Mesenteric fat pad (tissue), 1 donor: Measurements from ENCODE around the gene TJP3. TPM values are rescaled to one million over a fixed set of nuclear protein-coding genes. Genes with fewer than 3 reads are reported as not detected.

ENCODE experiments used
- DNase-seq: peaks from one replicate; pipeline ENCODE4 v3.0.0-alpha.2; 2020; ENCODE audit warnings: low spot score
- total RNA-seq: library from RNA; stranded (reverse); fragmentation: NEBNext Ultra II Directional; extraction: Animal tissue kit (Norgen Biotek cat#: 25700); gene quantifications from one replicate; pipeline ENCODE4 v1.2.1, GENCODE V29; 2021
- donor health status: DM: yes; HTN: yes; CAD: no.

TJP3 gene
- total RNA-seq, 1 donor from 2014 or later, result 0.39 TPM

DNA sequence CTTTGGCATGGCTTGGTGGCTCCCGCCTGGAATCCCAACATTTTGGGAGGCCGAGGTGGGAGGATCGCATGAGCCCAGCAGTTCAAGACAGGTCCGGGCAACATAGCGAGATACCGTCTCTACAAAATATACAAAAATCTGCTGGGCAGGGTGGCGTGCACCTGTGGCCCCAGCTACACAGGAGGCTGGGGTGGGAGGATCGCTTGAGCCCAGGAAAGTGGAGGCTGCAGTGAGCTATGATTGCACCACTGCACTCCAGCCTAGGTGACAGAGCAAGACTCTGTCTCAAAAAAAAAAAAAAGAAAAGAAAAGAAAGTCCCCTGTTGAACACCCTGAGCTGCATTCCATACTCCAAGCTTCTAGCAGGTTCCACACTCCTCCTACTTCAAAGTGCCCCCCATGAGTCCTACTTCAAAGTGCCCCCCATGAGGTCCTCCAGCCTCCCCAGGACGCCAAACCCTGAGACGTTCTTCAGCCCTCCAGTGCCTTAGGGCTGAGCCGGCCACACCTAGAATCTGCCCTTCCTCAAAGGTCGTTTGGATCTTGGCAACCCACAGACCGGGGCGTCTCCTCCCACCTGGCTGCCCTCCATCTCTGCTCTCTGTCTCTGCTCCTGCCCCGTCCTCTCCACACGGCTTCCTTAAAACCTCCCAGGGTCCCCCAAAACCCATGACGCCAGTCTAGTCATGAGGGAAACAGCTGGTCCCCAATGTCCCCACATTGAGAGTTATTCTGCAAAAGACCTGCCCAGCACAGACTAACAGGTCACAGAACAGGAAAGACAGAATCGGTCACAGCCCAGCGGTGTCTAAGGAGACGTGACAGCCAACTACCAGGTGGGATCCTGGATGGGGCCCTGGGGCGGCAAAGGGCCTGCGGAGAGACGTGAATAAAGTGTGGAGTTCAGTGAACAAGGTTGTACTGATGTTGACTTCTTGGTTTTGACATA lies 4.8 kb downstream of the TJP3 start:
- no peak for DNase-seq

- DNase-seq, result no peak
Measured at GRCh38 chr19:3716147-3716668, 8.0 kb downstream of the TJP3 start.

GRCh38 chr19:3719868-3720267 lies 11.7 kb downstream of the TJP3 start:
- no peak for DNase-seq

- DNase-seq, result no peak
Measured at GRCh38 chr19:3720349-3720917, 12.2 kb downstream of the TJP3 start.

DNA sequence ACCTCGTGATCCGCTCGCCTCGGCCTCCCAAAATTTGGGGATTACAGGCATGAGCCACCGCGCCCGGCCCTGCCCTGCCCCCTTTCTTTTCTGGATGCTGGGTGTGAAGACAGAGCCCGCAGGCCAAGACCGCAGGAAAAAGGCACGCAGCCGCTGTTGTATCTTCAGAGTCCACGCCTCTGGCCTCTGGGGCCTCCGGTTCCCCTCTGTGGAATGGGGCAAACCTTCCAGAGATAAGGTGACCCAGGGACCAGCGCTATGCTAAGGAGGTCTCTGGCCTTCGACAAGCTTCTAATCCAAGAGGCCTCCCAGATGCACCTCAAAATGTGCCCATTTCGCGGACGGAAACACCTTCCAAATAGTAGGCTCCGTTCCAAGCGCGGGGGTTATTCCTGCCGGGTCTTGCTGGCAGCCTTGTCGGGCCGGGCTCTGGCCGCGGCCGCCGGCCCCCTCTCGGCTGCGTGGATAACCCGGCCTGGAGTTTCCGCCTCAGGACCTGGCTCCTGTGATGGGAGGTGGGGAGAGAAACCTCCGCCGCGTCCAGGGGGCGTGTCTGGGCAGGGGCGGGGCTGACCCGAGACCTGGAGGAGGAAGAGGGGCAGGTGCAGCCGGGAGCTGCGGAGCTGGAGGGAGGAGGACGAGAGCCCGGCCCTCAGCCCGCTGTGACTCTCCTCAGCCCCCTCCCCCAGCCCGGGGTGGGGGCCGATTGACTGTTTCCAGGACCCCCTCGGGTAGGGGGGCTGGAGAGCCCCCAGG lies 13.1 kb downstream of the TJP3 start:
- DNase-seq, result peak; percentile 95

DNA sequence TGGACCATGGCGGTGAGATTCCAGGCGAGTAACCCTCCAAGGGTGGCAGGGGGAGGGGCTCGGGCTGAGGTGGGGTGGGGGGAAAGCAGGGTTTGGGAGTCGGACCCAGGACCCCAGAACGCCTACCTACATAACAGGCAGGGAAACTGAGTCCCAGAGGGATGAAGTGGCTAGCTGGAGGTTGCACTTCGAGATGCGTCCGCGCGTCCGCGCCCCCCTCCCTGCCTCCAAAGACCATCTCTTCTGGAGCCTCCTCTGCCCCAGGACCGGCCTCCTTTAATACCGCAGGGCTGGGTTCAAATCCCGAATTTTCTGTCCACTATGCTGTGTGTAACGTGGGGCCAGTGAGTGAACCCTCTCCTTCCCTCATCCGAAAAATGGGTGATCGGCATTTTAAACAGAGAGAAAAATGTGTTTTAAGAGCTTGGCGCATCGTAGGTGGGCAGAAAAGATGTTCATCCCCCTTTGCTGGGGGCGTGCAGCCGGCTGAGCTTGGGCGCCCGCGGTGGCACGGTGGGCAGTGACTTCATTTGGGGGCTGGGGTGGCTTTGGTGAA lies 13.8 kb downstream of the TJP3 start:
- DNase-seq, result no peak

DNA sequence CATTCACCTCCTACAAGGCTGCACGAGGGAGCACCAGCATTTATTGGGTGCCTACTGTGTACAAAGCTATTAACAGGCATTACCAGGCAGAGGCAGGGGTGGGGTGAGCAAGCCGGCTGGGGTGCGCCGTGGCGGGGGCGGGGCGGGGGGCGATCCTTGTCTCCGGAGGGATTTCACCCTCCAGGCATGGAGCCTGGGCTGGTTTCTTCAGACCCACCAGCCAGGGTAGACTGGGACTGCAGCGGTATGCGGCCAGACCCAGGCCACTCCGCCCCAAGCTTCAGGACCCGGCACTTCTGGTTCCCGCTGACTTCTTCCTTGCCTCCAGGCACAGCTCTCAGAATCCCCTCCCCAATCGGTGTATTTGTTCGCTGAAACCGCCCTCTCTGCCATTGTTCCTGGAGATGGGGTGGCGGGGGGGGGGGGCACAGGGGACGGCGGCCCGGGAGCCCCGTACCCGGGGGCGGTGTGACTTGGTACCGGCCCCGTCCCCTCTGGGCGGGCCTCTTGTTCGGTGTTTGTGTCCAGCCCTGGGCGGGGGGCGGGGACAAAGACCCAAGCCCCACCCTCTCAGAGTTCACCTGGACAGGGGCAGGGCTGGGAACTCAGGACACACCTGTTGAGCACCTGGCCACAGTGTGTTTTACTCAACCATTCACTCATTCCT lies 14.4 kb downstream of the TJP3 start:
- DNase-seq, result no peak

DNA sequence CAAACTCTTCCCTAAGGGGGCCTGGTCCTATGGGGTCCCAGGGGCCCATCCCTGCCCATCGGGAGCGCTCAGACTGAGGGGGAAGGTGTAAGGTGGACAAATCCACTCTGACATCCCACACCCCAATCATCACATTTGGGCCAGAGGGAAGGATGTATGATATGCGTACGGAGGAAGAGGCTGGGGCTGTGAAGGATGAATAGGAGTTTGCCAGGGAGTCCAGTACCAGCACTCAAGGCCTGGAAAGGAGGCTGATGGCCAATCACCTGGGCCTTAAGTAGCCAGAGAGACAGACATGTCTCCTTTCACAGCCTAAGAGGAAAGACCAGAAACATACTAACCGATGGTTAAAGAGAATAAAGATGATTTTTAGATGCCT lies 14.9 kb downstream of the TJP3 start:
- no peak for DNase-seq

GRCh38 chr19:3723883-3724282 lies 15.7 kb downstream of the TJP3 start:
- no peak for DNase-seq

DNA sequence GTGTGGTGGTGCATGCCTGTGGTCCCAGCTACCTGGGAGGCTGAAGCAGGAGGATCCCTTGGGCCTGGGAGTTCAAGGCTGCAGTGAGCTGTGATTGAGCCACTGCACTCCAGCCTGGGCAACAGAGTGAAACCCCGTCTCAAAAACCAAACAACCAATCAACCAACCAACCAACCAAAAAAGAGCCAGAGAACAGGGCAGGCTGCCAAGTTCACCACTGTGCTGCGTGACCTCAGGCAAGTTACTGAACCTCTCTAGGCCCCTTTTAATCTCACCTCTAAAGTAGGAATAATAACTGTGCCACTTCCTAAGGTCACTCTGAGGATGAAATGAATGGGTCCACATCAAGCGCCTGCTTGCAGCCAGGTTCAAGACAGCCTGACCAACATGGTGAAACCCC lies 16.9 kb downstream of the TJP3 start:
- no peak for DNase-seq

- DNase-seq, result no peak
Measured at GRCh38 chr19:3725640-3726310, 17.6 kb downstream of the TJP3 start.

- DNase-seq, result no peak
Measured at GRCh38 chr19:3730457-3730958, 22.3 kb downstream of the TJP3 start.

- DNase-seq, result no peak
Measured at GRCh38 chr19:3732108-3732507, 23.9 kb downstream of the TJP3 start.

- DNase-seq, result no peak
Measured at GRCh38 chr19:3733549-3734309, 25.5 kb downstream of the TJP3 start.

GRCh38 chr19:3734310-3734600 lies 26.1 kb downstream of the TJP3 start:
- no peak for DNase-seq

GRCh38 chr19:3736106-3736724 lies 28.0 kb downstream of the TJP3 start:
- no peak for DNase-seq

DNA sequence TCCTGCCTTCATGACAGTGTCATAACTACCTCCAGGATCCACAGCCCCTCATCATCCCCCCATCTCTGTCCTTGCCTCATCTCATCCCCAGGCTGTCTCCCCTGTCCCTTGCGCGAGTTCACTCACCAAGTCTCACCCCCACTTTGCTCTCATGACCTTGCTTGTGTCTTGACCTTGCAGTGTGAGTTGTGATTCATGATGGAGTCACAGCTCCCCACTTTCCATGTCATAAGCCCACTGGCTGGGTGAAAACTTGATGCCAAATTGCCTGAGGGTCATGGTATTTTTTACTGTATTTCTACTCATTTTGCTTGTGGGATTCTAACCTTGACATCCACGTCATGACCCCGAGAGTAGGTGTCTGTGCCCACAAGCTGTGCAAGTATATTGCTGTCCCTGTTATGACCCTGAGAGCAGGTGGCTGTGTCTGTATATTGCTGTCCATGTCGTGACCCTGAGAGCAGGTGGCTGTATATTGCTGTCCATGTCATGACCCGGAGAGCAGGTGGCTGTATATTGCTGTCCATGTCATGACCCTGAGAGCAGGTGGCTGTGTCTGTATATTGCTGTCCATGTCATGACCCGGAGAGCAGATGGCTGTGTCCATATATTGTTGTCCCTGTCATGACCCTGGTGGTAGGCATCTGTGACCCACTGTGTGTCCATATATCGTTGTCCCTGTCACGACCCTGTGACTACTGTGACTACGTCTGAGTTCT lies 29.5 kb downstream of the TJP3 start:
- DNase-seq, result no peak

DNA sequence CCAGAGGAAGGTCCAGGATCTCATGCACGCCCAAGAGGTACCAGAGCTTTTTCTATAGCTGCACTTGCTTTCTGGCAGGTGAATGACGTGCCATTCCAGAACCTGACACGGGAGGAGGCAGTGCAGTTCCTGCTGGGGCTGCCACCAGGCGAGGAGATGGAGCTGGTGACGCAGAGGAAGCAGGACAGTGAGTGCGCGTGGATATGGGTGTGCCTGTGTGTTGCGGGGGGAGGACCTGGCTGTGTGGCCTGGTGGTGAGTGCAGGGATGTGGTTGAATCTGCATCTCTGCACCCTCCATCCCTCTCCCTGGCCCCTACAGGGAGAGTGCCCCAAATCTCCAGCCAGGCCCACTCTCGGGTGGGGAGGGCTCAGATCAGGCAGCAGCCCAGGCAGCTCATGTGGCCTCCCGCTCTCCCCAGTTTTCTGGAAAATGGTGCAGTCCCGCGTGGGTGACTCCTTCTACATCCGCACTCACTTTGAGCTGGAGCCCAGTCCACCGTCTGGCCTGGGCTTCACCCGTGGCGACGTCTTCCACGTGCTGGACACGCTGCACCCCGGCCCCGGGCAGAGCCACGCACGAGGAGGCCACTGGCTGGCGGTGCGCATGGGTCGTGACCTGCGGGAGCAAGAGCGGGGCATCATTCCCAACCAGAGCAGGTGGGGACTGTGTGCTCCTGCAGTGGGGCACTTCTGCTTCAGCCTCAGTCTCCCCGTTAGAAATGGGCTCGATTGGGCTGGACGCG lies 30.5 kb downstream of the TJP3 start:
- no peak for DNase-seq
